IMR-90 (cell line): ENCODE results near the gene ADAM30. TPM values are rescaled to one million over a fixed set of nuclear protein-coding genes. Genes with fewer than 3 reads are reported as not detected.

ENCODE experiments used
- ATAC-seq: fragments of 200-7000 bp; cut with Tn5 transposase; 2 replicates; pipeline ENCODE4 v1.9.1; 2020; ENCODE audit warnings: low read depth, mild to moderate bottlenecking, moderate library complexity
- BruUV-seq: library from RNA; stranded (reverse); fragments of 400-500 nt; replicated peaks from 2 replicates; lab custom pipeline; 2021; lab: Mats Ljungman, UMichigan
- CTCF ChIA-PET: fragments of 300-600 bp; formaldehyde crosslinking; extraction: SDS; loops from one replicate; lab custom pipeline; 2021; ENCODE audit warnings: antibody characterized with exemption; lab: Yijun Ruan, JAX
- POLR2A ChIA-PET: fragments of 300-600 bp; sonication (Branson Sonifier 250); formaldehyde crosslinking; loops from one replicate; lab custom pipeline; 2022; ENCODE audit warnings: antibody characterized with exemption; ENCODE audit not compliant: unreplicated experiment; lab: Charles Lee
- DNase-seq: peaks from one replicate; pipeline ENCODE4 v3.0.0; 2013
- H2AFZ ChIP-seq: replicated peaks from 2 replicates; pipeline ENCODE3; 2013; ENCODE audit warnings: low read length, mild to moderate bottlenecking; ENCODE audit not compliant: poor library complexity
- H2AK5ac ChIP-seq: 2 replicates; pipeline ENCODE4 v1.6.1; 2013; ENCODE audit warnings: low read depth, low read length, inconsistent platforms
- H2AK9ac ChIP-seq: replicated peaks from 2 replicates; pipeline ENCODE3; 2013; ENCODE audit warnings: mild to moderate bottlenecking, low read depth, low read length, moderate library complexity; ENCODE audit not compliant: poor library complexity
- H2BK120ac ChIP-seq: 2 replicates; pipeline ENCODE4 v1.6.1; 2013; ENCODE audit warnings: low read depth, low read length, inconsistent platforms
- H2BK15ac ChIP-seq: 3 replicates; pipeline ENCODE4 v1.6.1; 2013; ENCODE audit warnings: low read depth, low read length, inconsistent platforms
- H2BK20ac ChIP-seq: 2 replicates; pipeline ENCODE4 v1.6.1; 2013; ENCODE audit warnings: low read depth, mild to moderate bottlenecking, inconsistent platforms, low read length, moderate library complexity
- H2BK5ac ChIP-seq: 2 replicates; pipeline ENCODE4 v1.6.1; 2013; ENCODE audit warnings: mild to moderate bottlenecking, low read depth, low read length, inconsistent platforms; ENCODE audit not compliant: poor library complexity, severe bottlenecking
- H3K14ac ChIP-seq: replicated peaks from 2 replicates; pipeline ENCODE4 v1.6.1; 2013; ENCODE audit warnings: low read depth, low read length, inconsistent platforms
- H3K18ac ChIP-seq: 2 replicates; pipeline ENCODE4 v1.6.1; 2013; ENCODE audit warnings: low read depth, low read length, control low read depth
- H3K23ac ChIP-seq: 2 replicates; pipeline ENCODE4 v1.6.1; 2013; ENCODE audit warnings: low read depth, low read length, inconsistent platforms
- H3K27ac ChIP-seq: 2 replicates; pipeline ENCODE4 v1.5.1; 2013; ENCODE audit warnings: mild to moderate bottlenecking, control low read depth, low read length; ENCODE audit not compliant: insufficient read depth
- H3K27me3 ChIP-seq: 2 replicates; pipeline ENCODE4 v1.6.1; 2013; ENCODE audit warnings: low read length; ENCODE audit not compliant: control insufficient read depth, insufficient read depth
- H3K36me3 ChIP-seq: 2 replicates; pipeline ENCODE4 v1.6.1; 2013; ENCODE audit warnings: low read length, mixed read lengths; ENCODE audit not compliant: control insufficient read depth, insufficient read depth
- H3K4ac ChIP-seq: 2 replicates; pipeline ENCODE4 v1.6.1; 2013; ENCODE audit warnings: low read depth, low read length, inconsistent platforms
- H3K4me1 ChIP-seq: 2 replicates; pipeline ENCODE4 v1.6.1; 2013; ENCODE audit warnings: low read length, mixed read lengths; ENCODE audit not compliant: control insufficient read depth, insufficient read depth
- H3K4me2 ChIP-seq: 2 replicates; pipeline ENCODE4 v1.6.1; 2013; ENCODE audit warnings: low read depth, mild to moderate bottlenecking, control low read depth, low read length, moderate library complexity
- H3K4me3 ChIP-seq: 2 replicates; pipeline ENCODE4 v1.5.1; 2013; ENCODE audit warnings: low read depth, mild to moderate bottlenecking, control low read depth, low read length, moderate library complexity; ENCODE audit not compliant: insufficient read depth
- H3K56ac ChIP-seq: 2 replicates; pipeline ENCODE4 v1.6.1; 2013; ENCODE audit warnings: low read length, inconsistent platforms; ENCODE audit not compliant: insufficient read depth; ENCODE audit errors: extremely low read depth
- H3K79me1 ChIP-seq, 2 experiments: 2 replicates each; pipeline ENCODE4 v1.6.1; 2013; ENCODE audit warnings: low read length in 2 of 2, inconsistent platforms in 1 of 2, low read depth in 1 of 2
- H3K9ac ChIP-seq: 2 replicates; pipeline ENCODE4 v1.6.1; 2013; ENCODE audit warnings: low read depth, low read length, control low read depth
- H3K9me1 ChIP-seq: 2 replicates; pipeline ENCODE4 v1.6.1; 2013; ENCODE audit warnings: low read length, inconsistent platforms; ENCODE audit not compliant: insufficient read depth
- H3K9me3 ChIP-seq: 2 replicates; pipeline ENCODE4 v1.6.1; 2013; ENCODE audit warnings: low read length; ENCODE audit not compliant: control insufficient read depth, insufficient read depth
- H4K20me1 ChIP-seq: 2 replicates; pipeline ENCODE4 v1.6.1; 2013; ENCODE audit warnings: low read length, inconsistent platforms; ENCODE audit not compliant: insufficient read depth
- H4K5ac ChIP-seq: 2 replicates; pipeline ENCODE4 v1.6.1; 2013; ENCODE audit warnings: mild to moderate bottlenecking, low read depth, low read length, control low read depth
- H4K8ac ChIP-seq, 2 experiments: 2 replicates each; pipeline ENCODE4 v1.6.1; 2013; ENCODE audit warnings: low read depth in 2 of 2, low read length in 2 of 2, control low read depth in 1 of 2, inconsistent platforms in 1 of 2
- H4K91ac ChIP-seq: 2 replicates; pipeline ENCODE4 v1.6.1; 2013; ENCODE audit warnings: low read depth, low read length, inconsistent platforms; ENCODE audit not compliant: insufficient read depth
- BHLHE40 ChIP-seq: fragments of 150-350 bp; IDR thresholded peaks from 2 replicates; pipeline ENCODE4 v1.6.1; 2016; ENCODE audit warnings: mild to moderate bottlenecking, low read depth, low read length
- CHD1 ChIP-seq: IDR thresholded peaks from 2 replicates; pipeline ENCODE4 v1.6.1; 2012; ENCODE audit warnings: low read depth, low read length, improper control_type of control experiment
- FOS ChIP-seq: fragments of 150-350 bp; IDR thresholded peaks from 2 replicates; pipeline ENCODE4 v1.6.1; 2016; ENCODE audit warnings: low read depth, low read length
- RCOR1 ChIP-seq: IDR thresholded peaks from 2 replicates; pipeline ENCODE4 v1.6.1; 2012; ENCODE audit warnings: mild to moderate bottlenecking, low read length, improper control_type of control experiment; ENCODE audit not compliant: insufficient replicate concordance
- RFX5 ChIP-seq: IDR thresholded peaks from 2 replicates; pipeline ENCODE4 v1.8.0; 2012; ENCODE audit warnings: low read depth, mild to moderate bottlenecking, low read length, moderate library complexity
- SMC3 ChIP-seq: fragments of 150-350 bp; IDR thresholded peaks from 2 replicates; pipeline ENCODE4 v1.6.1; 2016; ENCODE audit warnings: low read depth, mild to moderate bottlenecking, antibody characterized with exemption, low read length, moderate library complexity
- WGBS, 2 experiments: methylation state at CpG; one replicate each; pipeline versions ENCODE4 v1.1.5 to v1.1.7; 2013; ENCODE audit warnings: missing lambda C conversion rate in 2 of 2; ENCODE audit not compliant: insufficient read length in 1 of 2; ENCODE audit errors: extremely low coverage in 2 of 2; 5-methylcytosine and 5-hydroxymethylcytosine counted together
- dilution Hi-C: fragments of 300-500 bp; cut with HindIII; formaldehyde crosslinking; loops from one replicate; pipeline ENCODE4 v1.14.3; 2018; ENCODE audit warnings: low sequenced_read_pairs; ENCODE audit not compliant: unreplicated experiment
- in situ Hi-C: fragments of 300-500 bp; cut with MboI; formaldehyde crosslinking; loops from 3 replicates; pipeline ENCODE4 v1.14.3; 2019; ENCODE audit warnings: low sequenced_read_pairs, inconsistent platforms, mixed read lengths
- intact Hi-C: fragments of 100-400 bp; cut with micrococcal nuclease; formaldehyde crosslinking; loops from 2 replicates; pipeline ENCODE4 v1.10.0; 2022
- polyA plus RNA-seq, 3 experiments: library from polyadenylated mRNA; depleted of rRNA; stranded (reverse); fragments of >200 nt; gene quantifications; 2 replicates each; pipeline ENCODE4 v1.2.3, GENCODE V29; 2012; ENCODE audit warnings: low replicate concordance in 1 of 3
- total RNA-seq: library from RNA; depleted of rRNA; stranded (reverse); fragments of >200 nt; gene quantifications from 2 replicates; pipeline ENCODE4 v1.2.3, GENCODE V29; 2012

The ADAM30 gene
- total and polyA plus RNA-seq, 2 of the 4 experiments (the other 2 are of a cell fraction) = not detected

DNA sequence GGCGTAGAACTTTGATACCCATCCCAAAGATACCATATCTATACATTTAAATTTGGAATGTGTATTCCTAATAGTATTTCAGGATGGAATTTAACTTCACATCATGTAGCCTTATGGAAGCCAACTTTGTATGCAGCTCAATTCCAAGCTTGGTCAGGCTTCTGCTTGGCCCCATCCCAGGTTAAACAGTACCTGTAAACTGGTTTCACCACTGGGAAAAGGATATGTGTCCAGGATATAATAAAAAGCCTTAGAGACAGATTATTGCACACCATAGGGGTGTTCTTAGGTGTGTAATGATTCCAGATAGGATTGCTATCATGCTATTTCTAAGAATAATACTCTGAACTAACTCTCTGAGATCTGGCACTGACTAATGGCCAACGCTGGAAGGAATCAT is 28.1 kb downstream of the ADAM30 start:
- TF ChIP-seq RFX5 (no peak), BHLHE40 (no peak), CHD1 (no peak), SMC3 (no peak), RCOR1 (no peak), FOS (no peak)
- Histone ChIP-seq H2AFZ (no peak overlapping the region), H3K9me1 (no peaks in the 10 kb centered on the region), H2BK20ac (no peak overlapping the region), H3K4ac (no peak overlapping the region; the same call in 1 of the 2 replicates), H4K5ac (no peak overlapping the region), H3K79me1 (no peaks in the 10 kb centered on the region), H3K9me3 (no peaks in the 10 kb centered on the region), H3K27ac (no peak overlapping the region), H3K9ac (no peak overlapping the region), H2BK5ac (no peak overlapping the region), H2AK5ac (no peak overlapping the region), H2AK9ac (no peak overlapping the region), H3K18ac (no peak overlapping the region), H3K14ac (no peak overlapping the region), H3K4me1 (peaks cover 14% of the 10 kb centered on the region; the same call in 1 of the 2 replicates), H3K36me3 (no peaks in the 10 kb centered on the region), H4K20me1 (no peaks in the 10 kb centered on the region), H3K4me3 (no peak overlapping the region), H2BK120ac (no peak overlapping the region), H3K56ac (no peak overlapping the region), H3K23ac (no peak overlapping the region), H3K27me3 (no peaks in the 10 kb centered on the region), H4K91ac (no peak overlapping the region), H4K8ac (no peak overlapping the region), H2BK15ac (no peak overlapping the region), H3K4me2 (no peak overlapping the region)
- ChIA-PET CTCF (no interaction called here), POLR2A (no interaction called here)
- no peak for DNase-seq
- no peak for ATAC-seq
- WGBS, 2 experiments = no CpG with 5 or more reads among the region's 2 CpGs
- in situ Hi-C loops (no loop called here), intact Hi-C loops (loop anchor here (5.0 kb wide), 2 partner anchors 86 to 106 kb away; no protein-coding TSS in a partner anchor), dilution Hi-C loops (no loop called here)
- BruUV-seq = no TSS peak
